Muscle of back (tissue), 13 donors: ENCODE results near the gene MRPS26. TPM values are rescaled to one million over a fixed set of nuclear protein-coding genes. Genes with fewer than 3 reads are reported as not detected.
A peak's percentile ranks its signal among the peaks of the same experiment; 100 is the strongest.
"Not testable (repeated sequence)": the region's sequence is repeated elsewhere in the genome, so short reads cannot be mapped to it uniquely, and the experiment has no call there.

Source experiments
- DNase-seq, 3 donors: peaks; one replicate each; pipeline versions ENCODE4 v3.0.0 to v3.0.0-alpha.2; 2013
- long read RNA-seq, 9 donors: transcript quantifications; one replicate each; lab custom pipeline, GENCODE V29; 2026
- polyA plus RNA-seq, 10 donors: library from polyadenylated mRNA; unstranded; fragments of 120-200 nt; gene quantifications; one replicate each; pipeline ENCODE4 v1.2.1, GENCODE V29; 2013; ENCODE audit not compliant: insufficient read length in 10 of 10

The MRPS26 gene
- polyA plus RNA-seq: 10 to 100 TPM; 25.0 to 43.8 (median 32.2) TPM
- long read RNA-seq, donor 1, transcript MRPS26-201 (4 exons, 1,127 nt): major isoform, 22 of 22 reads
- long read RNA-seq, donor 1, partial matches to known transcripts: 0 of 22 reads
- long read RNA-seq, donor 1, other reads (novel, unspliced or antisense): 0 of 22 reads
- long read RNA-seq, donor 2, transcript MRPS26-201 (4 exons, 1,127 nt): major isoform, 15 of 15 reads
- long read RNA-seq, donor 2, partial matches to known transcripts: 0 of 15 reads
- long read RNA-seq, donor 2, other reads (novel, unspliced or antisense): 0 of 15 reads
- long read RNA-seq, donor 3: 0 reads
- long read RNA-seq, donor 4, transcript MRPS26-201 (4 exons, 1,127 nt): major isoform, 16 of 16 reads
- long read RNA-seq, donor 4, partial matches to known transcripts: 0 of 16 reads
- long read RNA-seq, donor 4, other reads (novel, unspliced or antisense): 0 of 16 reads
- long read RNA-seq, donor 5, transcript MRPS26-201 (4 exons, 1,127 nt): major isoform, 28 of 28 reads
- long read RNA-seq, donor 5, partial matches to known transcripts: 0 of 28 reads
- long read RNA-seq, donor 5, other reads (novel, unspliced or antisense): 0 of 28 reads
- long read RNA-seq, donor 6, transcript MRPS26-201 (4 exons, 1,127 nt): major isoform, 26 of 31 reads
- long read RNA-seq, donor 6, partial matches to known transcripts: 5 of 31 reads
- long read RNA-seq, donor 6, other reads (novel, unspliced or antisense): 0 of 31 reads
- long read RNA-seq, donor 7, transcript MRPS26-201 (4 exons, 1,127 nt): major isoform, 19 of 19 reads
- long read RNA-seq, donor 7, partial matches to known transcripts: 0 of 19 reads
- long read RNA-seq, donor 7, other reads (novel, unspliced or antisense): 0 of 19 reads
- long read RNA-seq, donor 8, transcript MRPS26-201 (4 exons, 1,127 nt): major isoform, 11 of 18 reads
- long read RNA-seq, donor 8, partial matches to known transcripts: 7 of 18 reads
- long read RNA-seq, donor 8, other reads (novel, unspliced or antisense): 0 of 18 reads
- long read RNA-seq, donor 9, partial matches to known transcripts: 0 of 3 reads
- long read RNA-seq, donor 9, other reads (novel, unspliced or antisense): 0 of 3 reads

- peak; percentile 86 to 98 (median 95) for DNase-seq
Measured at GRCh38 chr20:3045816-3046676, at the start of gene MRPS26. MRPS26 (plus strand) TSS chr20:3046052; CDS start chr20:3046069, 17 bp downstream.

DNA sequence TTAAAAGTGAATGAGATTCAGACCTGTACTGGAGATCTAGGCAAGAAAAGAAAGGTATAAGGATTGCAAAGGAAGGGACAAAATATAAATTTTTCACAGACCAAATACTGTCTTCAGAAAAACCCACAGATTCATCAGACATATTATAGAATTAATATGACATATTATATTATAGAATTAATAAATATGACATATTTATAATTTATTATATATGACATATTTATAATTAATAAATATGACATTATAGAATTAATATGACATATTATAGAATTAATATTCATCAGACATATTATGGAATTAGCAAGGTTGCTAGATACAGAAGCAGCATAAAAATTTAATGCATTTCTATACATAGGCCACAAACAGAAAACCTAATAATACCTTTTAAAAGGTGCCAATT lies 47.1 kb upstream of the MRPS26 start:
- DNase-seq: no peak

DNA sequence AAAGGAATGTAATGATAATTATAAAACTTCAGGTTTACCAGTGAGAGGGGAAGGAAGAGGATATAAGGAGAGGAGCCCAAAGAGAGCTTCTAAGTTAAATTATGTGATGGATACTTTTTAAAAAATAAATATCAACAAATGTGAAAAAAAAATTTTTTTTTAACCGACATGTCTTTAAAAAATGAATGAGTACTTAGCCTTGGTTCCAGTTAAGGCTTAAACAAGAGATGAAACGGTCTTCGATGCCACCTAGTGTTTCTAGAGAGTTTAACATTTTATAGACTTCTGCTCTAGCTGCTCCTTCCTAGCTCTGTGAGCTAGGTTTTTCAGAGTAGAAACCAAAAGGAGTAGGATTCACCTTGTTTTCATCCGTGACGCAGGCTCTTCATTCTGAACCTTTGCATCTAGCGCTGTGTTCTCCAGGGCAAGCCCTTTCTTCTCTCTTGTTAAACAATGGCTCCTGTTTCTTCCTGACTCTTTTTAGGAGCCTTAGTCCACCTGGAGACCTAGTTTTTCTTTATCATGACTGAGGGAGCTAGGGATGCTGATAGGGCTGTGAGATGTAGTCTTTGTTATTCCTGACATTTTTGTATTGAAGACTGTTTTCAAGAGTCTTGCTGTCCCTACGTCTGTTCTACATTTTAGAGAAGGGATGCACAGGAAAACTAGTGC lies 44.9 kb upstream of the MRPS26 start:
- DNase-seq: peak; percentile 45 to 65 (median 60)

GRCh38 chr20:3003416-3003815 lies 42.4 kb upstream of the MRPS26 start:
- no peak for DNase-seq

DNA sequence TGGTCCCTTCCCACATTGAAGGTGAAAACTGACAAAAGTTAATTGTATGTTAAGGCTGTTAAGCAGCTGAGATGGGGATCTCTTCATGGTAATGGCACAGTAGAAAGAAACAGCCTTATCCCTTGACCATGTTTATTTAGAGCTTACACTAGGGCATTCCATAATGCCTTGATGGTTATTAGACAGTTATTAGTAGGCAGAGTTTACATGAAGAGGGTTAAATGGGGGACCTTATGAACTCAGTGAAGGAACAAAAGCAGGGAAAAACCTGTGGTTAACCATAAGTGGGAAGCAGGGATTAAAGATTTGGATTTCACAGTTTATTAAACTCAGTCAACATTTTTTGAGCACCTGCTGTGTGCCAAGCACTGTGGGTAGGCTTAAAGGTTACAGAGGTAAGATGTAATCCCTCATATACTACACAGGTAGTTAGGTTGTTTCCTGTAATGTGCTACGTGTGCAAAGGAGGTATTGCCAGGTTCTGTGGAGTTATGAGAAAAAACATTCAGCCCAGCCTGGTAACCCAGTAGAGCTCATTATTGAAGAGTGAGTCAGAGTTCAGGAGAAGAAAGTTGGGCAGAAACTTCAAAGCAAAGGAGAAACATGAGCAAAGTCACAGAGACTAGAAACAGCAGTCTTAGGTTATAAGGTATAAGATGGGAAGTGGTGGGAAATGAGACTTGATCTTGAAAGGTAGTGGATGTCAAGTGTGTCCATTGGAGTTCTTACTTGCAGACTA lies 34.7 kb upstream of the MRPS26 start:
- no peak for DNase-seq

- DNase-seq: no peak
Measured at GRCh38 chr20:3011752-3012151, 34.1 kb upstream of the MRPS26 start.

- no peak for DNase-seq
Measured at GRCh38 chr20:3013771-3014170, 32.1 kb upstream of the MRPS26 start.

GRCh38 chr20:3014179-3014578 lies 31.7 kb upstream of the MRPS26 start:
- DNase-seq: no peak

DNA sequence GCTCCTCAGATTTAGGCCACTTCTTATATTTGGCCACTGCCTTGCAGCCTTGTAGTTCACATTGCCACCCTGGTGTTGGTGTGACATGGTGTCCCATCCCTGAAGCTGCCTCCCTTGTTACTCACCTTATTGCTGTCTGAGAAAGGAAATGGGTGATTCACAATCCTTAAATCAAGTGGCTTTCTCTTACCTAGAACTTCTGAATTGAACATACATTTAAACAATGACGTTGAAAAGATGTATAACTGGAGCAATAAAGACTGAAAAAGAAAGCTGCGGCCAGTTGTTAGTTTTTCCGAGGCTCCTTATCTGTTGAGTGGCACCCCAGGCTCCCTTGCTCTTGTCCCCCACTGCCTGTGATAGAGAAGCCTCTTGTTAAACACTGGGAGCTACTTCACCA lies 31.2 kb upstream of the MRPS26 start:
- no peak for DNase-seq

DNA sequence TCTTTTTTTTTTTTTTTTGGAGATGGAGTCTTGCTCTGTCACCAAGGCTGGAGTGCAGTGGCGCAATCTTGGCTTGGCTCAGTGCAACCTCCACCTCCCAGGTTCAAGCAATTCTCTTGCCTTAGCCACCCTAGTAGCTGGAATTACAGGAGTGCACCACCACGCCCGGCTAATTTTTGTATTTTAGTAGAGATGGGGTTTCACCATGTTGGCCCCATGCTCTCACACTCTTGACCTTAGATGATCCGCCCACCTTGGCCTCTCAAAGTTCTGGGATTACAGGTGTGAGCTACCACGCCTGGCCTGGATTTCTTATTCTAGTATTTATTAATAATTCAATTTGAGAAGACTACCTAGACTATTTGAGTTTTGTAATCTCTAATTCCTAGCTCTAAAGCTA lies 30.6 kb upstream of the MRPS26 start:
- DNase-seq: not testable (repeated sequence)

DNA sequence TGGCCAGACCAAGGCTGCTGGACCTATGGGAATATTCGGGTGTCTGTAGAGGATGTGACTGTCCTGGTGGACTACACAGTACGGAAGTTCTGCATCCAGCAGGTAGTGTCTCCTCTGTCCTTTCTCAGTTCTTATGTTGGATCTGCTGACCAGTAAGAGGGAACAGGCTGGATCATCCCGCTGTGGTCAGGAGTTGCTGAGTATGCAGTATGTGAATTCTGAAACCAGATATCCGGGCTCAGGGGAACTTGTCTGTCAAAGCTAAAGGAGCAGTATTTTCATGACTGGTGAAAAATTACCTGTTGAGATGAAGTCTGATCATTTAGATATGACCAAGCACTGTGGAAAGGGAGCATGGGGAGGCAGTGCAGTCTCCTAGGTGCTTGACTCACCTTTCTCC lies 24.5 kb upstream of the MRPS26 start:
- no peak for DNase-seq

GRCh38 chr20:3021777-3022176 lies 24.1 kb upstream of the MRPS26 start:
- no peak for DNase-seq

- DNase-seq: not testable (repeated sequence)
Measured at GRCh38 chr20:3022559-3023490, 23.0 kb upstream of the MRPS26 start.

DNA sequence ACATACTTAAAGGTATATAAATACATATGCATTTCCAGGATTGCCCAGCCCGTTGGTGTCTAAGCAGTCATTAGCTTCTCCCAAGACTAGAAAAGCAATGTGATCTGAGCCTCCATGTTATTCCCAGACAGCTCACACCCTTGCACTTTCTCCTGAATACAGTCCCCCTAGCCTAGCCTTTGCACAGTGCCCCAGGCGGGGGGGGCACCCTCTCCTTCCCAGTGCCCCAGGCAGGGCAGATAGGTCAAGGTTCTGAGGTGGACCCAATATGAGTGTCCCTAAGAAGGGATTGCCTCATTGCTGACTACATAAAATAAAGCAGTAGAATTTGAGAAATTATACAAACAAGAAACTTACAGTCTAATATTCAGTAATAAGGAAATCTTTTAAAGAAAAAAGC lies 17.9 kb upstream of the MRPS26 start:
- DNase-seq: no peak

GRCh38 chr20:3031524-3032147 lies 14.2 kb upstream of the MRPS26 start:
- no peak for DNase-seq

DNA sequence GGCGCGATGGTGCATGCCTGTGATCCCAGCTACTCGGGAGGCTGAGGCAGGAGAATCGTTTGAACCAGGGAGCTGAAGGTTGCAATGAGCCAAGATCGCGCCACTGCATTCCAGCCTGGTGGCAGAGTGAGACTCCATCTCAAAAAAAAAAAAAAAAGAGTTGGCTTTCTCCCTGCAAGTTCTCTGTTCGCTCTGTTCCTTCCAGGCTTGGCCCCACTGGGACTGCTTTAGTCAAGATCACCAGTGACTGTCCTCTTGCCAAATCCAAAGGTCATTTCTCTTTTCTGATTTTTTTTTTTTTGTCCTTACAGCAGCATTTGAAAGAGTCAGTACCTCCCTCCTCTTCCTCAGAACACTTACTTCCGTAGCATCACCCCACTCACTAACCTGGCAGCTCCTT lies 13.2 kb upstream of the MRPS26 start:
- no peak for DNase-seq

DNA sequence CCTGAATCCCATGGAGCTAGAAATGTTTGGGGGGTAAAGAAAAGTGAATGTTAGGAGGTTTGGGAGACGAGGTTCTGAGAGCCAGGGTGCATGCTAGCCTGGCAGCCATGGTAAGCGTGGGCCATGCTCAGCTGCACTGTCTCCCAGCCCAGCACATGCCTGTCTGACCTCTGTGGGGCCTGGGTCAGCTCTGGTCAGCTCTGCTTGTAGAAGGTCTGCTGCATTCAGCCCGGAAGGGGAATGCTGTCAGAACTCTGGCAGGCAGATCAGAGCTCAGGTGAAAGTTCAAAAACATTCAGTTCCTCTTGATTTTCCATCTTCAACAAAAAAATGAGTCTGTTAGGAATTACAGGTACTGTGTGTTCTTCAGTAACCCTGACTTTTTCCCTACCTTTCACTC lies 8.2 kb upstream of the MRPS26 start:
- DNase-seq: no peak

GRCh38 chr20:3038454-3038853 lies 7.4 kb upstream of the MRPS26 start:
- DNase-seq: no peak
